ENCODE measurements around the gene CADPS. TPM values are rescaled to one million over a fixed set of nuclear protein-coding genes. Genes with fewer than 3 reads are reported as not detected.

Gene CADPS
- polyA plus RNA-seq, 2 of the 4 experiments (the other 2 are of a cell fraction): not detected

DNA sequence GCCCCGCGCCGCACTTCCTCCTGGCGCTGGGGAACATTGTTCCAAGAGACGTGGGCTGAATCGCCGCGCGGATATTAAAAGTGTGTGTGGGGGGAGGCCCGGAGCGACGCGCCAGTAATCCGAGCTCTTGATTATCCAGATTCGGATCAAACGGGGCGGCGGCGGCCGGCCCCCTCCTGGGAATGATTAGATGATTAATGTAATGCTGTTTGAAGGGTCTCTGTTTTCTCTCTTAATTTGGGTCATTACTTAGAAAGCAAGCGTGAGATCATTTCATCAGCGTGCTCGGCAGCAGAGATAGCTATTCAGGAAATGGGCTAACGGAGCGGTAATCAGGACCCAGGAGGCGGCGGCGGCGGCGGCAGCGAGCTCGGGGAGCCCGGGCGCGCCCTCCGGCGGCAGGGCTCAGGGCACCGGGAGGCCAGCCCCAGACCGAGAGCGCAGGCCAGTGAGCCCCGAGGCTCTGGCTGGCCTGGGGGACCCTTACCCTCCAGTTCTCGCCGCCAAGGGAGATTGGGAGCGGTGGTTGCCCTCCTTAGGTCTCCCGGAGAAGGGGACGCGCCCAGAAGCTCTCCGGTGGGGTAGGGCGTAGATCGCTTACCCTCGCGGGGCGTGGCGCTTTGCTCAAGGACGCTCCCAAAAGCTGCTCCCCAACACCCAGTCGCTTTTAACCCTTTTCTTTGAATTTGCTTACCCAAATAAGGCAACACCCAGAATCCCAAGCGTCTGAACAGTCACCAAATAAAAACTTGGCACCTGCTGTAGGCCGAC lies 506.3 kb downstream of the CADPS start:
- ATAC-seq (peak; percentile 84; a peak in 5 of 6 replicates), DNase-seq (ENCODE audit: low read depth in 1 of 2, low spot score in 1 of 2) (no peak), FAIRE-seq (no peak)
- TF ChIP-seq, protein P1, sequence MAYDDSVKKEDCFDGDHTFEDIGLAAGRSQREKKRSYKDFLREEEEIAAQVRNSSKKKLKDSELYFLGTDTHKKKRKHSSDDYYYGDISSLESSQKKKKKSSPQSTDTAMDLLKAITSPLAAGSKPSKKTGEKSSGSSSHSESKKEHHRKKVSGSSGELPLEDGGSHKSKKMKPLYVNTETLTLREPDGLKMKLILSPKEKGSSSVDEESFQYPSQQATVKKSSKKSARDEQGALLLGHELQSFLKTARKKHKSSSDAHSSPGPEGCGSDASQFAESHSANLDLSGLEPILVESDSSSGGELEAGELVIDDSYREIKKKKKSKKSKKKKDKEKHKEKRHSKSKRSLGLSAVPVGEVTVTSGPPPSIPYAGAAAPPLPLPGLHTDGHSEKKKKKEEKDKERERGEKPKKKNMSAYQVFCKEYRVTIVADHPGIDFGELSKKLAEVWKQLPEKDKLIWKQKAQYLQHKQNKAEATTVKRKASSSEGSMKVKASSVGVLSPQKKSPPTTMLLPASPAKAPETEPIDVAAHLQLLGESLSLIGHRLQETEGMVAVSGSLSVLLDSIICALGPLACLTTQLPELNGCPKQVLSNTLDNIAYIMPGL (CRISPR knock-in tag; IDR thresholded peaks at IDR 0.05; ENCODE audit: borderline replicate concordance): no peak
- TF ChIP-seq KDM5A (IDR thresholded peaks at IDR 0.05) (no peak), POLR2A (IDR thresholded peaks at IDR 0.05; ENCODE audit: low read length) (no peak), ZSCAN20 (CRISPR knock-in tag; IDR thresholded peaks at IDR 0.05) (no peak), FOXS1 (CRISPR knock-in tag; IDR thresholded peaks at IDR 0.05) (no peak), ZC3H11A (IDR thresholded peaks at IDR 0.05) (no peak), HOXB5 (CRISPR knock-in tag; IDR thresholded peaks at IDR 0.05) (no peak), EP300 (IDR thresholded peaks at IDR 0.05) (no peak), MAZ (IDR thresholded peaks at IDR 0.05; ENCODE audit: borderline replicate concordance, low read depth, low read length) (no peak), CEBPB (IDR thresholded peaks at IDR 0.05) (no peak), SMC3 (IDR thresholded peaks at IDR 0.05) (no peak), HOXA7 (CRISPR knock-in tag; IDR thresholded peaks at IDR 0.05) (no peak), TP53 (CRISPR knock-in tag; IDR thresholded peaks at IDR 0.05) (no peak), HEYL (CRISPR knock-in tag; IDR thresholded peaks at IDR 0.05) (no peak), GATA3 (IDR thresholded peaks at IDR 0.05; ENCODE audit: borderline replicate concordance) (no peak), BHLHE40 (IDR thresholded peaks at IDR 0.05; ENCODE audit: low read depth, low read length) (no peak)
- TF ChIP-seq, protein P2, sequence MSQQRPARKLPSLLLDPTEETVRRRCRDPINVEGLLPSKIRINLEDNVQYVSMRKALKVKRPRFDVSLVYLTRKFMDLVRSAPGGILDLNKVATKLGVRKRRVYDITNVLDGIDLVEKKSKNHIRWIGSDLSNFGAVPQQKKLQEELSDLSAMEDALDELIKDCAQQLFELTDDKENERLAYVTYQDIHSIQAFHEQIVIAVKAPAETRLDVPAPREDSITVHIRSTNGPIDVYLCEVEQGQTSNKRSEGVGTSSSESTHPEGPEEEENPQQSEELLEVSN (IDR thresholded peaks at IDR 0.05; ENCODE audit: borderline replicate concordance, low read depth): no peak
- TF ChIP-seq, protein P3, sequence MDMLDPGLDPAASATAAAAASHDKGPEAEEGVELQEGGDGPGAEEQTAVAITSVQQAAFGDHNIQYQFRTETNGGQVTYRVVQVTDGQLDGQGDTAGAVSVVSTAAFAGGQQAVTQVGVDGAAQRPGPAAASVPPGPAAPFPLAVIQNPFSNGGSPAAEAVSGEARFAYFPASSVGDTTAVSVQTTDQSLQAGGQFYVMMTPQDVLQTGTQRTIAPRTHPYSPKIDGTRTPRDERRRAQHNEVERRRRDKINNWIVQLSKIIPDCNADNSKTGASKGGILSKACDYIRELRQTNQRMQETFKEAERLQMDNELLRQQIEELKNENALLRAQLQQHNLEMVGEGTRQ (IDR thresholded peaks at IDR 0.05): no peak
- peak overlapping the region; percentile 66 for H3K4me2 ChIP-seq
- H3K4me3 ChIP-seq: no peak overlapping the region
- H3K9me3 ChIP-seq: no peaks in the 10 kb centered on the region
- CTCF ChIA-PET: interaction anchor here (0.6 kb wide), 1 partner anchor 17 kb away, joined by 3 read pairs; no protein-coding TSS in a partner anchor
- POLR2A ChIA-PET: no interaction called here
- 27% methylated on average over 31 of the region's 58 CpGs for WGBS (ENCODE audit: missing lambda C conversion rate)
- no peak overlapping the region for H3K27ac ChIP-seq
- H3K4me1 ChIP-seq: 0 out of 3 replicates have a peak, but pooled peaks cover 3% of the 10 kb centered on the region

DNA sequence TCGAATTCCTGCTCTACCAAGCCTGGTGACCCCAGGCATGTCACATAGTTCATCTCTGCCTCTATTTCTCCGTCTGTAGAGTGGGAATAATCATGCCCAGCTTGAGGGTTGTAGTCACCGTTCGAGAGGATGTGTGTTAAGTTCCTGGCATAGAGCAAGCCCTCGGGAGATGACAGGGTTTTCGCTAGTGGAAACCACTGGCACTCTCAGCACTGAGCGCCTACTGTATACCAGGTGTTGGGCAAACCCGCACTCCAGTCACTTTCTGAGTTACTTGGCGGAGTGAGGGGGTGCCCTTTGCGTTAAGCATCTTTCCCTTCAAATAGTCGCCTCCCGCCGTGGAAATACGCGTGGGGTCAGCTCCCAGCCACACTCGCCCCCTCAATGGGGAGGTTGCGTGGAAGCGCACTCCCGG lies 506.9 kb downstream of the CADPS start:
- ChIA-PET POLR2A (no interaction called here), CTCF (interaction anchor here (0.6 kb wide), 1 partner anchor 17 kb away, joined by 3 read pairs; no protein-coding TSS in a partner anchor)
- WGBS (ENCODE audit: missing lambda C conversion rate): 42% methylated on average over 16 of the region's 19 CpGs
- Histone ChIP-seq H3K9me3 (no peaks in the 10 kb centered on the region), H3K4me1 (0 out of 3 replicates have a peak, but pooled peaks cover 3% of the 10 kb centered on the region), H3K4me2 (peak overlapping the region; percentile 66; the same call in 1 of the 3 replicates), H3K4me3 (no peak overlapping the region), H3K27ac (no peak overlapping the region)
- DNase-seq (ENCODE audit: low read depth in 1 of 2, low spot score in 1 of 2): no peak
- FAIRE-seq: no peak
- TF ChIP-seq JUN (IDR thresholded peaks at IDR 0.05) (no peak), RFX5 (IDR thresholded peaks at IDR 0.05) (no peak), SMC3 (IDR thresholded peaks at IDR 0.05) (no peak), CHD2 (IDR thresholded peaks at IDR 0.05; ENCODE audit: low read length, partially characterized antibody) (no peak), KDM5A (IDR thresholded peaks at IDR 0.05) (no peak), CBX2 (IDR thresholded peaks at IDR 0.05; ENCODE audit: borderline replicate concordance, low read depth) (no peak), KDM1A (IDR thresholded peaks at IDR 0.05; ENCODE audit: low read depth) (no peak), MAFK (IDR thresholded peaks at IDR 0.05; ENCODE audit: partially characterized antibody) (no peak), NR3C1 (IDR thresholded peaks at IDR 0.05) (no peak), ZSCAN20 (CRISPR knock-in tag; IDR thresholded peaks at IDR 0.05) (no peak), CEBPB (IDR thresholded peaks at IDR 0.05) (no peak), FOXS1 (CRISPR knock-in tag; IDR thresholded peaks at IDR 0.05) (no peak)
- TF ChIP-seq, protein P4, sequence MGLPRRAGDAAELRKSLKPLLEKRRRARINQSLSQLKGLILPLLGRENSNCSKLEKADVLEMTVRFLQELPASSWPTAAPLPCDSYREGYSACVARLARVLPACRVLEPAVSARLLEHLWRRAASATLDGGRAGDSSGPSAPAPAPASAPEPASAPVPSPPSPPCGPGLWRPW (IDR thresholded peaks at IDR 0.05): no peak
- TF ChIP-seq, protein P5, sequence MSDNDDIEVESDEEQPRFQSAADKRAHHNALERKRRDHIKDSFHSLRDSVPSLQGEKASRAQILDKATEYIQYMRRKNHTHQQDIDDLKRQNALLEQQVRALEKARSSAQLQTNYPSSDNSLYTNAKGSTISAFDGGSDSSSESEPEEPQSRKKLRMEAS (IDR thresholded peaks at IDR 0.05): no peak
- no peak for ATAC-seq

Measured in A549 (cell line).